ENCODE results near the gene SPATA31C1.

SPATA31C1 gene

DNA sequence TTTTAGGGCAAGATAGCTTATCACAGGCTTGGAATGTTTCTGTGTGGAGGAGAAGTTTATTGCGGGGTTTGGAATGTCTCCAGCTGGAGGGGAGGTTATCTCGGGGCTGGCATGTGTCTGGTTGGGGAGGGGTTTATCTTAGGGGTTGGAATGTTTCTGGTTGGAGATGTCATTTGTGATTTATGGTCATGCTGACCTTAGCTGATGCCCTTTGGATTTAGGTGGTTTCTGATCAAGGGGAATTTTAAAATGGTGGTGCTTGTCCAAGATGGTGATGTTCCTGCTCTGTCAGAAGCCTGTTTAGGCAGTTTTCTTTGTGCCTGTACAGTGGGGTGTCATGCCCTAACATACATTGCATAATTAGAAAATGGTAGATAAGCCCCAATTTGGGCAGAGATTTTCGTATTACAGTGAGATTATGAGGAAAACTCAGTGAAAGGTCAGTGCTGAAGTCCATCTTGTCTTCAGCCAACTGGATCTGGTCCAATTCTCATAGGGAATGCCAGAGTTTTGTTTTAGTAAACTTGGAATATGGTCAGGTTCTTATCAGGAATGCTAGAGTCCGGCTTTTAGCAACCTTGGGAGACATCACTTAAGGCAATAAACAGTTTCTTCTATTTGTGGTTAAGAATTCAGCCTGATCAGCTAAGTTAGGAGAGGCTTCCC lies 42.3 kb downstream of the SPATA31C1 start:
- TF ChIP-seq POLR2AphosphoS5 (IDR thresholded peaks at IDR 0.05; ENCODE audit: low read depth, low read length) (no peak), POLR2A (IDR thresholded peaks at IDR 0.05; ENCODE audit: low read depth, low read length) (no peak), TAF1 (IDR thresholded peaks at IDR 0.05; ENCODE audit: borderline replicate concordance, low read depth, low read length) (no peak)
- no peak for DNase-seq (ENCODE audit: insufficient read length)
- FAIRE-seq: no peak

DNA sequence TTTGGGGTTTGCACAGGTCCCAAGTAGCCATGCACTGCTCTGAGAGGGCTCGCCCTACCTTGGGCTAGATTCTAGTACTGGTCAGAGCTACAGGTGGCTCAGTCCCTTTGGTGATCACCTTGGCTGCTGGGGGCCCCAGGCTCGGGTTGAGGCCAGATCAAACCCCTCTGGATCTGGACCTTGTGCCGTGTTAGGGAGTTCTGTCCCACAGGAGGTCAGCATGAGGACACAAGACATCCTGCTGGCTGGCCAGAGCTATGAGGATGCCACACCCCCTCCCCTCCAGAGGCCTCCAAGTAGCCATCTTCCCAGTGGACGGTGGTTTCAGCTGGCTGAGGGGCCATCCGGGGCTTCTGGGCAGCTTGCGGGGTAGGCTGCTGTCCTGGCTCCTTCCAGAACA lies 46.0 kb downstream of the SPATA31C1 start:
- DNase-seq (ENCODE audit: insufficient read length): no peak
- TF ChIP-seq POLR2A (IDR thresholded peaks at IDR 0.05; ENCODE audit: low read depth, low read length) (no peak), TAF1 (IDR thresholded peaks at IDR 0.05; ENCODE audit: borderline replicate concordance, low read depth, low read length) (no peak), POLR2AphosphoS5 (IDR thresholded peaks at IDR 0.05; ENCODE audit: low read depth, low read length) (no peak)
- FAIRE-seq: no peak

DNA sequence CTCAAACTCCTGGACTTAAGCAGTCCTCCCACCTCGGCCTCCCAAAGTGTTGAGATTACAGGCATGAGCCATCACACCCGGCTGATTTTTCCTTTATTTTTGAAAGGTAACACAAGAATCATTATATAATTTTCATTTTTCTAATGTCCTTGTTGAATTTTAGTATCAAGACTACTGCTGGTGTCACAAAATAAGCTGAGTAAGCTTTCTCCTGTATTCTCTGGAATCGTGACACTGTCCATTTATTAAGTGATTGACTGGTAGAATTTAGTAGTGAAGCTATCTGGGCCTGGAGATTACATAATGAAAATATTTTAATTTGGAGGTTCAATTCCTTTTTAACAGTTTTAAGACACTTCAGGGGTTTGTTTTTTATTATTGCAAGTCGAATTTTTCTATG lies 47.1 kb downstream of the SPATA31C1 start:
- TF ChIP-seq TAF1 (IDR thresholded peaks at IDR 0.05; ENCODE audit: borderline replicate concordance, low read depth, low read length) (no peak), POLR2AphosphoS5 (IDR thresholded peaks at IDR 0.05; ENCODE audit: low read depth, low read length) (no peak), POLR2A (IDR thresholded peaks at IDR 0.05; ENCODE audit: low read depth, low read length) (no peak)
- FAIRE-seq: no peak
- DNase-seq (ENCODE audit: insufficient read length): no peak

DNA sequence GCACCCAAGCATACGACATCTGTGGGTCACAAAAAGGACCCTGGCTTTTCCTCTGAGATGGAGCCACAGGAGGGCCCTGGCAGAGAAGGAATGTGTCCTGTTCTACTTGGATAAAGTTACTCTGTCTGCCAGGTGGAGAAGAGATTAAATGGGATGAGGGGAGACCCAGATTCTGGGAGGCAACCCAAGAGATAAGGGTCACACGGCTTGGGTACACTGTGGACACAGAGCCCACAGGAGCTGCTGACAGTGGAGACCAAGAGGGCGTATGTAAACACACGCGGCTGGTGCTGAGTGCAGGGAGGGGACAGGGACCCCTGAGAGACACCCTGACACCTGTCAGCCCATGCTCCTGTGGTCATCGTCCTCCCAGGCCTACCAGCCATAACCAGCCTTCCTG lies 50.4 kb downstream of the SPATA31C1 start:
- no peak for FAIRE-seq
- no peak for DNase-seq (ENCODE audit: insufficient read length)
- no peak for TF ChIP-seq TAF1 (IDR thresholded peaks at IDR 0.05; ENCODE audit: borderline replicate concordance, low read depth, low read length)
- TF ChIP-seq POLR2AphosphoS5 (IDR thresholded peaks at IDR 0.05; ENCODE audit: low read depth, low read length): no peak
- TF ChIP-seq POLR2A (IDR thresholded peaks at IDR 0.05; ENCODE audit: low read depth, low read length): no peak

DNA sequence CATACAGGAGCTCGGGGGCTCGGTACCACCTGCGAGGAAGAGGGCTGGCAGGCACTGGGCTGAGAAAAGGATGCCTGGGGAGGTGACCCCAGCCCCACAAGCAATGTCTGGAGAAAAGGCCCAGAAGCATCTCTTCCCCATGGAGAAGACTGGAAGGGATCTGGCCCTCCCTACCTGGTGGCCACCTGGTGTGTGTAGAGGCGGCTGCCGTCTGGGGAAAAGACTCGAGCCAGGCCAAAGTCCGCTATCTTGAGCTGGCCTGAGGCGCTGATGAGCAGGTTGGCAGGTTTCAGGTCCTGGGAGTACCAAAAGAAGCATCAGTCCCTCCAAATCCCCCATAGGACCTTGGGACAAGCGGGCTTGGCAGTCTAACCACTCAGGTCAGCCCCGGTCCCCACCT lies 52.8 kb downstream of the SPATA31C1 start:
- no peak for DNase-seq (ENCODE audit: insufficient read length)

DNA sequence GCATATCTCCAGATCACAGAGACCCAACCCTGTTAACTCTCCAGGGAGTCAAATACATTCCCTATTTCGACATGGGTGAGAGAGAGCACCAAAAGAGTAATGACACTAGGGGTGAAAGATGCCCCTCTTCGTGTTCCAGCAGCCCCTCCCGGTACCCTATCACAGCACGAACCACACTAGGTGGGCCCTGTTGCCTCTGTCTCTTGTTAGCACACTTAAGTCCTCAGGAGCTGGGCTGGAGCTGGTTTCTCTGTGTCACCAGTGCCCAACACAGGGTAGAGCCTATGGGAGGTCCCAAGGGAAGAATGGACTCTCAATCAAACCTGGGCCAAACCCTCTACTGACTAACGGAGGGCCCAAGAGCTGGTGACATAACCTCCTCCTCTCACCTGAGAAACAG lies 55.4 kb downstream of the SPATA31C1 start:
- no peak for TF ChIP-seq POLR2A (IDR thresholded peaks at IDR 0.05; ENCODE audit: low read depth, low read length)
- TF ChIP-seq TAF1 (IDR thresholded peaks at IDR 0.05; ENCODE audit: borderline replicate concordance, low read depth, low read length): no peak
- TF ChIP-seq POLR2AphosphoS5 (IDR thresholded peaks at IDR 0.05; ENCODE audit: low read depth, low read length): no peak
- no peak for DNase-seq (ENCODE audit: insufficient read length)
- no peak for FAIRE-seq

More for the DNA sequence above, 52.8 kb downstream of the SPATA31C1 start:
- TF ChIP-seq TAF1 (IDR thresholded peaks at IDR 0.05; ENCODE audit: borderline replicate concordance, low read depth, low read length) (no peak), POLR2AphosphoS5 (IDR thresholded peaks at IDR 0.05; ENCODE audit: low read depth, low read length) (no peak)
- no peak for FAIRE-seq
